ENCODE data around the gene PDE8A.
"Not testable (repeated sequence)": the region's sequence is repeated elsewhere in the genome, so short reads cannot be mapped to it uniquely, and the experiment has no call there.

DNA sequence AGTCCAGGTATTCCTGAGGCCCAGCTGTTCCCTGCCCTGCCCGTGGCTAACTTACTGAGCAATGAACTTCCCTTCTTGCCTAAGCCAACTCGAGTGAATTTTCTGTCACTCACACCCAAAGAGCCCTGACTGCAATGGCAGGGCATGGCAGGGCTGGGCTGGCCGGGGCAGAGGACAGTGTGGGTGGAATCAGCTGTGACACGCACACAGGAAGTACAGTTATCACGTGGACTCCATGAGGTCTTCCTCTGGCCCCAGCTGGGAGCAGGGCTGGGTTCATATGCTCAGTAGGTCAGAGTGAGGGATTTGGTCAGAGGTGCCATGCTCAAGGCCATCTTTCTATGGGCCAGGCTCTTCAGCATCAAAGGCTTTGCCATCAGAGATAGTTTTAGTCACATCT, 192.0 kb downstream of the PDE8A start:
- TF ChIP-seq, protein P1, sequence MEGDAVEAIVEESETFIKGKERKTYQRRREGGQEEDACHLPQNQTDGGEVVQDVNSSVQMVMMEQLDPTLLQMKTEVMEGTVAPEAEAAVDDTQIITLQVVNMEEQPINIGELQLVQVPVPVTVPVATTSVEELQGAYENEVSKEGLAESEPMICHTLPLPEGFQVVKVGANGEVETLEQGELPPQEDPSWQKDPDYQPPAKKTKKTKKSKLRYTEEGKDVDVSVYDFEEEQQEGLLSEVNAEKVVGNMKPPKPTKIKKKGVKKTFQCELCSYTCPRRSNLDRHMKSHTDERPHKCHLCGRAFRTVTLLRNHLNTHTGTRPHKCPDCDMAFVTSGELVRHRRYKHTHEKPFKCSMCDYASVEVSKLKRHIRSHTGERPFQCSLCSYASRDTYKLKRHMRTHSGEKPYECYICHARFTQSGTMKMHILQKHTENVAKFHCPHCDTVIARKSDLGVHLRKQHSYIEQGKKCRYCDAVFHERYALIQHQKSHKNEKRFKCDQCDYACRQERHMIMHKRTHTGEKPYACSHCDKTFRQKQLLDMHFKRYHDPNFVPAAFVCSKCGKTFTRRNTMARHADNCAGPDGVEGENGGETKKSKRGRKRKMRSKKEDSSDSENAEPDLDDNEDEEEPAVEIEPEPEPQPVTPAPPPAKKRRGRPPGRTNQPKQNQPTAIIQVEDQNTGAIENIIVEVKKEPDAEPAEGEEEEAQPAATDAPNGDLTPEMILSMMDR (IDR thresholded peaks at IDR 0.05): not testable (repeated sequence)
- TF ChIP-seq POLR2A (IDR thresholded peaks at IDR 0.05): not testable (repeated sequence)
